ENCODE measurements around the gene UBE3C.

UBE3C gene

GRCh38 chr7:157313645-157314044 lies 174.9 kb downstream of the UBE3C start:
- CTCF ChIA-PET = no interaction called here
- no peak for DNase-seq (ENCODE audit: extremely low spot score)
- POLR2A ChIA-PET = no interaction called here
- TF ChIP-seq HDGF (IDR thresholded peaks at IDR 0.05; ENCODE audit: borderline replicate concordance) (no peak), NFRKB (IDR thresholded peaks at IDR 0.05) (no peak), BHLHE40 (IDR thresholded peaks at IDR 0.05; ENCODE audit: borderline replicate concordance) (no peak), ELF4 (IDR thresholded peaks at IDR 0.05) (no peak), CTBP1 (IDR thresholded peaks at IDR 0.05; ENCODE audit: borderline replicate concordance) (no peak), TARDBP (IDR thresholded peaks at IDR 0.05) (no peak), PKNOX1 (IDR thresholded peaks at IDR 0.05) (no peak), L3MBTL2 (conservative IDR thresholded peaks at IDR 0.05) (no peak), SP1 (IDR thresholded peaks at IDR 0.05) (no peak), ARNT (IDR thresholded peaks at IDR 0.05) (no peak), ZNF384 (IDR thresholded peaks at IDR 0.05) (no peak), SUZ12 (IDR thresholded peaks at IDR 0.05) (no peak), FOXA1 (IDR thresholded peaks at IDR 0.05) (no peak), FOXM1 (IDR thresholded peaks at IDR 0.05; ENCODE audit: borderline replicate concordance) (no peak), LEF1 (IDR thresholded peaks at IDR 0.05; ENCODE audit: borderline replicate concordance) (no peak), FOXK2 (IDR thresholded peaks at IDR 0.05) (no peak)

- ChIA-PET CTCF (interaction anchor here (0.6 kb wide), 1 partner anchor 10 kb away, joined by 5 read pairs; no protein-coding TSS in a partner anchor), POLR2A (no interaction called here)
- no peak for DNase-seq (ENCODE audit: extremely low spot score)
- TF ChIP-seq PKNOX1 (IDR thresholded peaks at IDR 0.05) (no peak), CTBP1 (IDR thresholded peaks at IDR 0.05; ENCODE audit: borderline replicate concordance) (no peak), L3MBTL2 (conservative IDR thresholded peaks at IDR 0.05) (no peak), SP1 (IDR thresholded peaks at IDR 0.05) (no peak), FOXM1 (IDR thresholded peaks at IDR 0.05; ENCODE audit: borderline replicate concordance) (no peak), HDGF (IDR thresholded peaks at IDR 0.05; ENCODE audit: borderline replicate concordance) (no peak), TARDBP (IDR thresholded peaks at IDR 0.05) (no peak), ELF4 (IDR thresholded peaks at IDR 0.05) (no peak), BHLHE40 (IDR thresholded peaks at IDR 0.05; ENCODE audit: borderline replicate concordance) (no peak), FOXA1 (IDR thresholded peaks at IDR 0.05) (no peak), ARNT (IDR thresholded peaks at IDR 0.05) (no peak), NFRKB (IDR thresholded peaks at IDR 0.05) (no peak), FOXK2 (IDR thresholded peaks at IDR 0.05) (no peak), SUZ12 (IDR thresholded peaks at IDR 0.05) (no peak), ZNF384 (IDR thresholded peaks at IDR 0.05) (no peak)
Measured at GRCh38 chr7:157318015-157318706, 179.4 kb downstream of the UBE3C start.

Measured in HEK293T (cell line).